ENCODE data around the gene FBXO28. TPM values are rescaled to one million over a fixed set of nuclear protein-coding genes. Genes with fewer than 3 reads are reported as not detected.

The FBXO28 gene
- total RNA-seq, 2 donors from 2014 or later, result 20.7 to 41.9 TPM

- Histone ChIP-seq H3K4me3 (no peak overlapping the region), H3K27ac (no peak overlapping the region), H3K36me3 (peaks cover 21% of the 10 kb centered on the region), H3K4me1 (ENCODE audit: control insufficient read depth in 1 of 2, low read depth in 2 of 2) (no peaks in the 10 kb centered on the region), H3K27me3 (replicated peaks; ENCODE audit: insufficient read depth) (no peaks in the 10 kb centered on the region), H3K9me3 (no peaks in the 10 kb centered on the region)
- no peak for TF ChIP-seq CTCF (IDR thresholded peaks at IDR 0.05)
- no peak for DNase-seq (ENCODE audit: low spot score)
- ATAC-seq (ENCODE audit: insufficient number of reproducible peaks, low FRiP score, low read depth), result no peak
Observed at GRCh38 chr1:224159541-224159940, 45.6 kb downstream of the FBXO28 start.

GRCh38 chr1:224160171-224160682 lies 46.3 kb downstream of the FBXO28 start:
- no peaks in the 10 kb centered on the region for H3K4me1 ChIP-seq (ENCODE audit: control insufficient read depth in 1 of 2, low read depth in 2 of 2)
- H3K27me3 ChIP-seq (replicated peaks; ENCODE audit: insufficient read depth), result no peaks in the 10 kb centered on the region
- DNase-seq (ENCODE audit: low spot score) (no peak), ATAC-seq (ENCODE audit: insufficient number of reproducible peaks, low FRiP score, low read depth) (no peak)
- H3K4me3 ChIP-seq, result no peak overlapping the region
- H3K9me3 ChIP-seq, result no peaks in the 10 kb centered on the region
- no peak overlapping the region for H3K27ac ChIP-seq
- peaks cover 21% of the 10 kb centered on the region for H3K36me3 ChIP-seq
- TF ChIP-seq CTCF (IDR thresholded peaks at IDR 0.05), result no peak

GRCh38 chr1:224162768-224163167 lies 48.9 kb downstream of the FBXO28 start:
- H3K36me3 ChIP-seq, result peaks cover 10% of the 10 kb centered on the region
- no peak for TF ChIP-seq CTCF (IDR thresholded peaks at IDR 0.05)
- no peak overlapping the region for H3K4me3 ChIP-seq
- no peaks in the 10 kb centered on the region for H3K4me1 ChIP-seq (ENCODE audit: control insufficient read depth in 1 of 2, low read depth in 2 of 2)
- no peak for DNase-seq (ENCODE audit: low spot score)
- ATAC-seq (ENCODE audit: insufficient number of reproducible peaks, low FRiP score, low read depth), result no peak
- no peaks in the 10 kb centered on the region for H3K27me3 ChIP-seq (replicated peaks; ENCODE audit: insufficient read depth)
- H3K9me3 ChIP-seq, result no peaks in the 10 kb centered on the region
- no peak overlapping the region for H3K27ac ChIP-seq

GRCh38 chr1:224163311-224163710 lies 49.4 kb downstream of the FBXO28 start:
- peaks cover 5% of the 10 kb centered on the region for H3K36me3 ChIP-seq
- no peaks in the 10 kb centered on the region for H3K9me3 ChIP-seq
- no peak for TF ChIP-seq CTCF (IDR thresholded peaks at IDR 0.05)
- no peak overlapping the region for H3K27ac ChIP-seq
- DNase-seq (ENCODE audit: low spot score) (no peak), ATAC-seq (ENCODE audit: insufficient number of reproducible peaks, low FRiP score, low read depth) (no peak)
- H3K4me1 ChIP-seq (ENCODE audit: control insufficient read depth in 1 of 2, low read depth in 2 of 2), result peaks cover 2 to 3% of the 10 kb centered on the region in 2 donors
- H3K4me3 ChIP-seq, result no peak overlapping the region
- no peaks in the 10 kb centered on the region for H3K27me3 ChIP-seq (replicated peaks; ENCODE audit: insufficient read depth)

- H3K4me1 ChIP-seq (ENCODE audit: control insufficient read depth in 1 of 2, low read depth in 2 of 2), result peaks cover 8 to 11% of the 10 kb centered on the region in 2 donors
- ATAC-seq (ENCODE audit: insufficient number of reproducible peaks, low FRiP score, low read depth), result peak; percentile 94
- H3K27me3 ChIP-seq (replicated peaks; ENCODE audit: insufficient read depth), result no peaks in the 10 kb centered on the region
- H3K27ac ChIP-seq, result peak overlapping the region; percentile 63 to 72
- no peaks in the 10 kb centered on the region for H3K9me3 ChIP-seq
- H3K4me3 ChIP-seq, result peak overlapping the region; percentile 2
- no peak for TF ChIP-seq CTCF (IDR thresholded peaks at IDR 0.05)
- no peak for DNase-seq (ENCODE audit: low spot score)
- no peaks in the 10 kb centered on the region for H3K36me3 ChIP-seq
Observed at GRCh38 chr1:224168859-224169380, 55.0 kb downstream of the FBXO28 start.

All from thoracic aorta (tissue), 2 donors.